Keratinocyte (primary cell): Measurements from ENCODE around the gene ZSWIM3.

ENCODE experiments used
- EZH2 ChIP-seq: IDR thresholded peaks from one replicate; pipeline ENCODE4 v1.6.1; 2012; ENCODE audit warnings: inconsistent platforms, mild to moderate bottlenecking, low read length, moderate library complexity
- TF ChIP-seq, protein P1 (sequence below), 3 experiments: IDR thresholded peaks in 1 of 3; conservative IDR thresholded peaks in 1 of 3; optimal IDR thresholded peaks in 1 of 3; 2 replicates in 2 of 3; 3 replicates in 1 of 3; pipeline versions ENCODE3 to v1.5.1; 2011; ENCODE audit warnings: low read length in 3 of 3, mild to moderate bottlenecking in 3 of 3, moderate library complexity in 2 of 3, control low read depth in 1 of 3, inconsistent platforms in 1 of 3; ENCODE audit not compliant: insufficient read depth in 2 of 3; ENCODE audit errors: extremely low read depth in 1 of 3

DNA sequence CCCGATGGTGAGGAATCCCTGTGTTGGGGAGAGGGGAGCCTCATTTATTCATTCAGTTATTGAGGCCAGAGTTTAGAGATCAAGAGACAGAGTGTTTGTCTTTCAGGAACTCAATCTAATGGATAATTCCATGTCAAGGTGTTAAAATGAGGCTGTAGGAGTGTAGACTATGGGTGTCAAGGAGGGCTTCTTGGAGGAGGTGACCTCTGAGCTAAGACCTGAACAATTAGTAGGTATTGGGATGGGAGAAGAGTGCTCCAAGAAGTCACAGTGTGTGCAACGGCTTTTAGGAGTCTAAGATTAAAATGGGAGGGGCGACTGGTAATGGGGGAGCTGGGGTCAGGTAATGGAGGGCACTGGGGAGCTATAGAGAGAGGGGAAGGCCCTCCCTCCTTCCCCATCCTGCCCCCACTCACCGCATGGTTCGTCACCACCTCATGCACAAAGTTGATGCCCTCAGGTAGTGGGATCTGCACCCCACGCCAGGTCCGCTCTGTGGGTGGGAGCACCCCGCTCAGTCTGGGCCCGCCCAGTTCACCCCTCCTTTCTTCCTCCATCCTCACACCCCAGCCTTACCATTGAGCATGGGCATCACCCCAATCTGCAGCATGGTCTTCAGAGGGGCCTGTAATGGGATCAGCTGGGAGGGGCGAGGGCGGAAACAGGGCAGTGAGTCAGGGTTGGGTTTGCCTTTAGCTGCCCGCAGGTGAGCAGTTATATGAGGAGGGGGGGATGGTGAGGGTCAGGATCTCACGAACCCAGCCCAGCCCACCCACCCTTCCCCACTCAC is 41.8 kb downstream of the ZSWIM3 start:
- TF ChIP-seq, protein P1, sequence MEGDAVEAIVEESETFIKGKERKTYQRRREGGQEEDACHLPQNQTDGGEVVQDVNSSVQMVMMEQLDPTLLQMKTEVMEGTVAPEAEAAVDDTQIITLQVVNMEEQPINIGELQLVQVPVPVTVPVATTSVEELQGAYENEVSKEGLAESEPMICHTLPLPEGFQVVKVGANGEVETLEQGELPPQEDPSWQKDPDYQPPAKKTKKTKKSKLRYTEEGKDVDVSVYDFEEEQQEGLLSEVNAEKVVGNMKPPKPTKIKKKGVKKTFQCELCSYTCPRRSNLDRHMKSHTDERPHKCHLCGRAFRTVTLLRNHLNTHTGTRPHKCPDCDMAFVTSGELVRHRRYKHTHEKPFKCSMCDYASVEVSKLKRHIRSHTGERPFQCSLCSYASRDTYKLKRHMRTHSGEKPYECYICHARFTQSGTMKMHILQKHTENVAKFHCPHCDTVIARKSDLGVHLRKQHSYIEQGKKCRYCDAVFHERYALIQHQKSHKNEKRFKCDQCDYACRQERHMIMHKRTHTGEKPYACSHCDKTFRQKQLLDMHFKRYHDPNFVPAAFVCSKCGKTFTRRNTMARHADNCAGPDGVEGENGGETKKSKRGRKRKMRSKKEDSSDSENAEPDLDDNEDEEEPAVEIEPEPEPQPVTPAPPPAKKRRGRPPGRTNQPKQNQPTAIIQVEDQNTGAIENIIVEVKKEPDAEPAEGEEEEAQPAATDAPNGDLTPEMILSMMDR (optimal IDR thresholded peaks at IDR 0.05 in 1 of 3, IDR thresholded peaks at IDR 0.05 in 1 of 3, conservative IDR thresholded peaks at IDR 0.05 in 1 of 3; ENCODE audit: extremely low read depth in 1 of 3, insufficient read depth in 2 of 3, low read length in 3 of 3) = no peak
- no peak for TF ChIP-seq EZH2
